Measurements from ENCODE around the gene MCTP1. TPM values are rescaled to one million over a fixed set of nuclear protein-coding genes. Genes with fewer than 3 reads are reported as not detected.

Gene MCTP1
- total RNA-seq, 2 donors from 2014 or later, result 5.1 to 10.0 TPM

GRCh38 chr5:95063492-95063891, 221.4 kb downstream of the MCTP1 start:
- no peaks in the 10 kb centered on the region for H3K4me1 ChIP-seq
- H3K9me3 ChIP-seq, result no peaks in the 10 kb centered on the region

GRCh38 chr5:95060098-95060497, 224.8 kb downstream of the MCTP1 start:
- H3K27ac ChIP-seq, result no peak overlapping the region
- no peak for TF ChIP-seq CTCF (IDR thresholded peaks at IDR 0.05)
- no peaks in the 10 kb centered on the region for H3K9me3 ChIP-seq
- no peaks in the 10 kb centered on the region for H3K27me3 ChIP-seq
- no peaks in the 10 kb centered on the region for H3K4me1 ChIP-seq
- DNase-seq (ENCODE audit: low spot score), result no peak
- H3K36me3 ChIP-seq, result no peaks in the 10 kb centered on the region
- no peak overlapping the region for H3K4me3 ChIP-seq

More at GRCh38 chr5:95063492-95063891, 221.4 kb downstream of the MCTP1 start:
- no peak for TF ChIP-seq CTCF (IDR thresholded peaks at IDR 0.05)
- no peak for DNase-seq (ENCODE audit: low spot score)
- Histone ChIP-seq H3K27ac (no peak overlapping the region), H3K36me3 (no peaks in the 10 kb centered on the region), H3K27me3 (no peaks in the 10 kb centered on the region), H3K4me3 (no peak overlapping the region)

- Histone ChIP-seq H3K36me3 (no peaks in the 10 kb centered on the region), H3K9me3 (no peaks in the 10 kb centered on the region), H3K27me3 (no peaks in the 10 kb centered on the region), H3K27ac (no peak overlapping the region), H3K4me1 (no peaks in the 10 kb centered on the region), H3K4me3 (no peak overlapping the region)
- no peak for DNase-seq (ENCODE audit: low spot score)
- no peak for TF ChIP-seq CTCF (IDR thresholded peaks at IDR 0.05)
Measured at GRCh38 chr5:95059636-95060035, 225.3 kb downstream of the MCTP1 start.

- Histone ChIP-seq H3K4me3 (no peak overlapping the region), H3K4me1 (no peaks in the 10 kb centered on the region), H3K9me3 (no peaks in the 10 kb centered on the region), H3K27me3 (no peaks in the 10 kb centered on the region), H3K36me3 (no peaks in the 10 kb centered on the region), H3K27ac (no peak overlapping the region)
- TF ChIP-seq CTCF (IDR thresholded peaks at IDR 0.05), result no peak
- no peak for DNase-seq (ENCODE audit: low spot score)
Measured at GRCh38 chr5:95057615-95058014, 227.3 kb downstream of the MCTP1 start.

GRCh38 chr5:95053253-95053652, 231.6 kb downstream of the MCTP1 start:
- Histone ChIP-seq H3K9me3 (no peaks in the 10 kb centered on the region), H3K27me3 (no peaks in the 10 kb centered on the region), H3K4me3 (no peak overlapping the region), H3K36me3 (no peaks in the 10 kb centered on the region), H3K4me1 (no peaks in the 10 kb centered on the region), H3K27ac (no peak overlapping the region)
- DNase-seq (ENCODE audit: low spot score), result no peak
- no peak for TF ChIP-seq CTCF (IDR thresholded peaks at IDR 0.05)

- H3K4me1 ChIP-seq, result no peaks in the 10 kb centered on the region
- H3K36me3 ChIP-seq, result no peaks in the 10 kb centered on the region
- H3K9me3 ChIP-seq, result no peaks in the 10 kb centered on the region
- DNase-seq (ENCODE audit: low spot score), result no peak
- H3K4me3 ChIP-seq, result no peak overlapping the region
- no peak overlapping the region for H3K27ac ChIP-seq
- no peak for TF ChIP-seq CTCF (IDR thresholded peaks at IDR 0.05)
- H3K27me3 ChIP-seq, result no peaks in the 10 kb centered on the region
Measured at GRCh38 chr5:95050708-95051107, 234.2 kb downstream of the MCTP1 start.

All from right atrium auricular region (tissue), 2 donors.